Measurements from ENCODE around the gene MOSMO.
"Not testable (repeated sequence)": the region's sequence is repeated elsewhere in the genome, so short reads cannot be mapped to it uniquely, and the experiment has no call there.

DNA sequence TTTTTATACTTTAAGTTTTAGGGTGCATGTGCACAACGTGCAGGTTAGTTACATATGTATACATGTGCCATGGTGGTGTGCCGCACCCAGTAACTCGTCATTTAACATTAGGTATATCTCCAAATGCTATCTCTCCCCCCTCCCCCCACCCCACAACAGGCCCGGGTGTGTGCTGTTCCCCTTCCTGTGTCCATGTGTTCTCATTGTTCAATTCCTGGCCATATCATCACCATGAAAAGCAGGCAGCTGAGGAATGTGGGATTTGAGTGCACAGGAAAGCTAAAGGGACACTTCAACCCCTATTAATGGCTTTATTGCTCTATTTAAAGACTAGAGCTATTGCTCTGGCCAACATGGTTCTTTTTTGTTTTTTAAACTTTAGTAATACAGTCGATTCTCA, 38.0 kb downstream of the MOSMO start:
- not testable (repeated sequence) for TF ChIP-seq POLR2AphosphoS5 (IDR thresholded peaks at IDR 0.05; ENCODE audit: insufficient read depth in 1 of 2, low read depth in 1 of 2)
- TF ChIP-seq, protein P1, sequence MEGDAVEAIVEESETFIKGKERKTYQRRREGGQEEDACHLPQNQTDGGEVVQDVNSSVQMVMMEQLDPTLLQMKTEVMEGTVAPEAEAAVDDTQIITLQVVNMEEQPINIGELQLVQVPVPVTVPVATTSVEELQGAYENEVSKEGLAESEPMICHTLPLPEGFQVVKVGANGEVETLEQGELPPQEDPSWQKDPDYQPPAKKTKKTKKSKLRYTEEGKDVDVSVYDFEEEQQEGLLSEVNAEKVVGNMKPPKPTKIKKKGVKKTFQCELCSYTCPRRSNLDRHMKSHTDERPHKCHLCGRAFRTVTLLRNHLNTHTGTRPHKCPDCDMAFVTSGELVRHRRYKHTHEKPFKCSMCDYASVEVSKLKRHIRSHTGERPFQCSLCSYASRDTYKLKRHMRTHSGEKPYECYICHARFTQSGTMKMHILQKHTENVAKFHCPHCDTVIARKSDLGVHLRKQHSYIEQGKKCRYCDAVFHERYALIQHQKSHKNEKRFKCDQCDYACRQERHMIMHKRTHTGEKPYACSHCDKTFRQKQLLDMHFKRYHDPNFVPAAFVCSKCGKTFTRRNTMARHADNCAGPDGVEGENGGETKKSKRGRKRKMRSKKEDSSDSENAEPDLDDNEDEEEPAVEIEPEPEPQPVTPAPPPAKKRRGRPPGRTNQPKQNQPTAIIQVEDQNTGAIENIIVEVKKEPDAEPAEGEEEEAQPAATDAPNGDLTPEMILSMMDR (IDR thresholded peaks at IDR 0.05): not testable (repeated sequence)

Data from vagina (tissue), 2 donors.